Measurements from ENCODE around the gene RELA.

Gene RELA

DNA sequence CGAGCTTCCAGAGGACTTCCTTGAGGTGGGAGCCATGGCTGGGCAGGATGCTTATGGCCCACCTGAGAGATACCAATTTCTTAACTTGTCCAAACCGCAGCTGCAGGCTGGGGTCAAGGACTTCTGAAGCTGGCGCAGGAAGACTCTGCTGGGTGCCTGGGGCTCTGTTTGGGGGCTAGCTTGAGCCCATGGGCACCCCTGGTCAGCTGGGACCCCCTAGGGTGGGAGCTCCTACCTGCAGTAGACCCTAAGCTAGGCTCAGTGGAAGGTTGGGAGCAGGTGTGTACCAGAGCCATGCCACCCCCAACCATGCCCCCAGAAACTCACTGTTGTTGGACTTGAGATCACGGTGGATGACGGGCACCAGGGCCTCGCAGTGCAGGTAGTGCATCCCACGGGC, 50.0 kb downstream of the RELA start:
- H3K4me3 ChIP-seq (ENCODE audit: low read depth, low read length), result peak overlapping the region; percentile 77
- TF ChIP-seq, protein P1, sequence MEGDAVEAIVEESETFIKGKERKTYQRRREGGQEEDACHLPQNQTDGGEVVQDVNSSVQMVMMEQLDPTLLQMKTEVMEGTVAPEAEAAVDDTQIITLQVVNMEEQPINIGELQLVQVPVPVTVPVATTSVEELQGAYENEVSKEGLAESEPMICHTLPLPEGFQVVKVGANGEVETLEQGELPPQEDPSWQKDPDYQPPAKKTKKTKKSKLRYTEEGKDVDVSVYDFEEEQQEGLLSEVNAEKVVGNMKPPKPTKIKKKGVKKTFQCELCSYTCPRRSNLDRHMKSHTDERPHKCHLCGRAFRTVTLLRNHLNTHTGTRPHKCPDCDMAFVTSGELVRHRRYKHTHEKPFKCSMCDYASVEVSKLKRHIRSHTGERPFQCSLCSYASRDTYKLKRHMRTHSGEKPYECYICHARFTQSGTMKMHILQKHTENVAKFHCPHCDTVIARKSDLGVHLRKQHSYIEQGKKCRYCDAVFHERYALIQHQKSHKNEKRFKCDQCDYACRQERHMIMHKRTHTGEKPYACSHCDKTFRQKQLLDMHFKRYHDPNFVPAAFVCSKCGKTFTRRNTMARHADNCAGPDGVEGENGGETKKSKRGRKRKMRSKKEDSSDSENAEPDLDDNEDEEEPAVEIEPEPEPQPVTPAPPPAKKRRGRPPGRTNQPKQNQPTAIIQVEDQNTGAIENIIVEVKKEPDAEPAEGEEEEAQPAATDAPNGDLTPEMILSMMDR (IDR thresholded peaks at IDR 0.05; ENCODE audit: low read depth, low read length), result no peak

DNA sequence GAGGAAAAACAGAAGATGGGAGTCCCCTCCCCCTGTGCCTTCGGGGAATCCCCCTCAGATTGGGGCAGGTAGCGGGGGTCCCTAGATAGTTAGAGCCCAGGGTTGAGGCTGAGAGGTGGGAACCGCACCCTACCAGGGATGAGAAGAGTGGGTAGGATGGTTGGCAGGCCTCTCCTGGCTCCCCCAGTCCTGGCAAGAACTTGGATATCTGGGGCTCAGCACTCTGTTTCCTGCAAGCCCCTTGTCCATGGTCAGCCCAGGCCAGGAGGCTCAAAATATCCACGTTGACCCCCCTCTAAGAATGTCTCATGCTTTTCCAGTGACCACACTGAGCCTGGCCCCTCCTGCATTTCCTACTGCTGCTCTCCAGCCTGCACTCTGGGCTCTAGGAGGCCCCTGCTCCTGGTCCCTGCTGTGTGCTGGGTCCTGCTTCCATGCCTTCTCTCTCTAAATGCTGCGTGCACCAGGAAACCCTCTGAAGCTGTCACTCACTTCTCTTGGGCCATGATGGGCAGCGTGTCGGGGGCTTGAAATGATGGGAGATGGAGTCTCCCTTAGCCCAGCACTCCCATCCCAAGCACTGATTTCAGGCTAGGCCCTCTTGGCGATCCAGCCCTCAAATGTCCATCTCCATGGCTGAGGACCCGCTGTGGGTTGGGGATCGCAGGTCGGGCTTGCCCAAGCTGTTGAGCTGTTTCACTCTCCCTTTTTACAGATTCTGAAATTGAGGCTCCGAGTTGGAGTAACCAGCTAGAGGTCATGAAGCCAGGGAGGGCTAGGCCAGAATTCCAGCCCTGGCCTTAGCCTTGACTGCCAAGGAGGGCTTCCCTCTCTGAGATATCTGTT, 50.7 kb downstream of the RELA start:
- H3K4me3 ChIP-seq (ENCODE audit: low read depth, low read length), result peak overlapping the region; percentile 77

DNA sequence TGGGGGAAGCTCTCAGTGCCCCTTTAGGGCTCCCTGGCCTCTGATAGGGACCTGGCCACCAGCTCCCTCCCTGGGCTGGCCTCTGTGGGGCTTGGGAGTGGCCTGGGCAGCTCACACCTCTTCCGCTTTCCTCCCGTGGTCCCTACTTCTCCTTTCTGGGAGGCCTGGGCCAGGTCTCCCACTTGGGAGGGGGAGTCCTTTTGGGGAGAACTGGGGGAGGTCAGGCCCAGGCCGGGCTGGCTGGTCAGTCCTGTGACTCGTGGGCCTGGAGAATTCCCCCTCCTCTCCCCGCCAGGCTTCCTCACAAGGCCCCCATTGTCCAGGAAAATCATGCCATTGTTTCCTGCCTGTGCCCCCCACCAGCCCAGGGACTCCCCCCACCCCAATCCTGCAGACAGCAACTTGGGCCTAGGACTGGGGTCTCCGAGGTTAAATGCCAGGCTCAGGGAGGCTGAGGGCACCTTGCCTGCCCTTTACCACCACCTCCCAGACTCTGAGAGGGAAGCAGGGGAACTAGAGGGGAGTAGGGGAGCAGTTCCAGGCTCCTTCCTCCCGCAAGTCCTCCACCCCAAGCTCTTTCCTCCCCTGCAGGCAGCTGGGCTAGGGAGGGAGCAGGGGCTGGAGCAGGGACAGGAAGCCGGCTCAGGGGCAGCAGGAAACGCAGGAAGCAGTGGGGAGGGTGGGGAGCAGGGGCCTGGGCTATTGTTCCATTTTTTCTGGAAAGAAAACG, 51.5 kb downstream of the RELA start:
- TF ChIP-seq, protein P1 (IDR thresholded peaks at IDR 0.05; ENCODE audit: low read depth, low read length), result no peak
- H3K4me3 ChIP-seq (ENCODE audit: low read depth, low read length), result peak overlapping the region; percentile 77

More for the DNA sequence above, 50.7 kb downstream of the RELA start:
- TF ChIP-seq, protein P1 (IDR thresholded peaks at IDR 0.05; ENCODE audit: low read depth, low read length), result no peak

DNA sequence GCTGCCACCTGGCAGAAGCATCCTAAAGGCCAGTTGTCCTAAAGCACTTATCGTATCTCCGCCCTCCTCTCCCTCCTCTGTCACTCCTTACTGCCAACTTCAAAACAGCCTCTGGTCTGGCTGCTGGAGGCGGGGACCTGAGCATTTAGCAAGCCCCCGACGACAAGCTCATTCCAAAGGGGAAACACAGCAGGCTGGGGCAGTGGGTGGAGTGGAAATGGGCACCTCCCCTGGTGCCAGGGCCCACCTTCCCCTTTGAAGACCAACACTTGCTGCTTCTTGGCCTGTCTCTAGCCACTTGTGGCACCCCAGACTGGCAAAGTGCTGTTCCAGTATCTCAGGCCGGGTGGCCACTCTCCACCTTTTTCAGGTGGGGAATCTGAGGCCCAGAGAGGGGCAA, 52.3 kb downstream of the RELA start:
- no peak overlapping the region for H3K4me3 ChIP-seq (ENCODE audit: low read depth, low read length)
- TF ChIP-seq, protein P1 (IDR thresholded peaks at IDR 0.05; ENCODE audit: low read depth, low read length), result no peak

DNA sequence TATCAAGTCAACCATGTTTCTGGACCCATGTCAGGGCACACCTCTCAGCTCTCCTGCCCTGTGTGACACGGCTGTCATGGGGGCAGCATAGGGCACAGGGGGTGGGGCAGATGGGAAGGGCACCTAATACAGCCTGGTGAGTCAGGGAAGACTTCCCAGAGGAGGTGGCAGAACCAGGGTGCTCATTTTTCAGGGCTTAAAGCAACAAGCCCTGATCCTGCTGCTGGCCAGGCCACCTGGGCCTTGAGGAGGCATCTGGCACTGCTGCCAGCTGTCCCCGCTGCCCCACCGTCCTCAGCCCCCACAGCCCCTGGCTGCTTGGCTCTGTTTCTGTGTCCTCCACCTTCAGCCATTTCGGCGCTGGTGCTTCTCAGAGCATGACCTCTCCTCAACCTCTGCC, 53.1 kb downstream of the RELA start:
- no peak overlapping the region for H3K4me3 ChIP-seq (ENCODE audit: low read depth, low read length)

DNA sequence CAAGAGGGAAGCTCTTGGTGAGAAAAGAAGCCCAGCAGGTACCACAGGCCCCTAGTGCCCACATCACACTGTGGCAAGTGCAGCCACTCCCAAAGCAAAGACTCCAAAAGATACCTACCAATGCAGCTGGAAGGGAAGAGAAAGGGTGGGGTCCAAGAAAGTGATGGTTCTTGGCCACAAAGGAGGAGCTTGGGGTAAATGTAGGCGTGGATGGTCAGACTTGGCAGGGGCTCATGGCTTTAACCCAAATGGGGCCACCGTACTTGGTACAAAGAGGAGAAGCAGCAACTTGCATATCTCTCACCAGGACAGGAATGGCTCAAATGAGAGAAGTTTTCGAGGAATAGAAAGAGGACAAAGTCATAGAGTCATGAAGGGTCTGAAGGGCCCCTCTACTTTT, 53.5 kb downstream of the RELA start:
- TF ChIP-seq, protein P1 (IDR thresholded peaks at IDR 0.05; ENCODE audit: low read depth, low read length), result no peak
- no peak overlapping the region for H3K4me3 ChIP-seq (ENCODE audit: low read depth, low read length)

More for the DNA sequence above, 53.1 kb downstream of the RELA start:
- TF ChIP-seq, protein P1 (IDR thresholded peaks at IDR 0.05; ENCODE audit: low read depth, low read length), result no peak

All from WI38 (cell line).